Prostate gland (tissue), 2 donors: ENCODE data around the gene NFATC1. TPM values are rescaled to one million over a fixed set of nuclear protein-coding genes. Genes with fewer than 3 reads are reported as not detected.

Source experiments
- DNase-seq: peaks from one replicate; pipeline ENCODE4 v3.0.0-alpha.2; 2019; ENCODE audit warnings: low spot score
- H3K27ac ChIP-seq, 2 donors: fragments of 200-600 bp; sonication (generic); 2 replicates each; pipeline ENCODE4 v1.5.1; 2017 to 2019
- H3K27me3 ChIP-seq: fragments of 200-600 bp; sonication (generic); replicated peaks from 2 replicates; pipeline ENCODE4 v1.5.1; 2019; ENCODE audit not compliant: insufficient read depth
- H3K36me3 ChIP-seq, 2 donors: fragments of 200-600 bp; sonication (generic); 1 replicate in 1 of 2; 2 replicates in 1 of 2; pipeline versions ENCODE4 v1.5.1 to v1.8.1; 2017 to 2019
- H3K4me1 ChIP-seq: fragments of 200-600 bp; sonication (generic); replicated peaks from 2 replicates; pipeline ENCODE4 v1.5.1; 2019
- H3K4me3 ChIP-seq, 2 donors: fragments of 200-600 bp; sonication (generic); 2 replicates each; pipeline ENCODE4 v1.5.1; 2017 to 2019
- H3K9me3 ChIP-seq: fragments of 200-600 bp; sonication (generic); 2 replicates; pipeline ENCODE4 v1.5.1; 2017
- CTCF ChIP-seq, 4 experiments: fragments of 200-600 bp in 2 of 4; fragments of 450-650 bp in 2 of 4; sonication (generic) in 2 of 4; IDR thresholded peaks; 1 replicate in 3 of 4; 2 replicates in 1 of 4; pipeline ENCODE4 v1.5.1; 2016 to 2019; ENCODE audit warnings: antibody characterized with exemption in 4 of 4, mild to moderate bottlenecking in 2 of 4, moderate library complexity in 2 of 4
- POLR2A ChIP-seq: fragments of 450-650 bp; IDR thresholded peaks from one replicate; pipeline ENCODE4 v1.6.1; 2016; ENCODE audit warnings: antibody characterized with exemption, mild to moderate bottlenecking
- POLR2AphosphoS5 ChIP-seq: sonication (generic); formaldehyde crosslinking; IDR thresholded peaks from one replicate; pipeline ENCODE4 v1.6.1; 2017; ENCODE audit warnings: antibody characterized with exemption
- WGBS: methylation state at CpG from one replicate; pipeline ENCODE4 v1.1.5; 2018; 5-methylcytosine and 5-hydroxymethylcytosine counted together
- intact Hi-C: fragments of 100-400 bp; cut with DNase I; formaldehyde crosslinking; loops from one replicate; pipeline ENCODE4 v1.14.2; 2022
- total RNA-seq, 2 donors: library from RNA; depleted of rRNA; stranded (reverse); fragments of >200 nt; gene quantifications; one replicate each; pipeline ENCODE4 v1.1.0, GENCODE V29; 2016

NFATC1 gene
- total RNA-seq, 2 donors from 2014 or later, result 16.8 to 24.6 TPM

GRCh38 chr18:79518028-79518682 is 122.4 kb downstream of the NFATC1 start:
- no peak for DNase-seq
- WGBS, result 94% methylated on average over 22 of the region's 22 CpGs
- TF ChIP-seq POLR2A, result no peak
- no peak for TF ChIP-seq POLR2AphosphoS5
- TF ChIP-seq CTCF (IDR thresholded peaks at IDR 0.05), result no peak

GRCh38 chr18:79518683-79519128 is 123.0 kb downstream of the NFATC1 start:
- no peaks in the 10 kb centered on the region for H3K9me3 ChIP-seq
- TF ChIP-seq POLR2A, result no peak
- no peak for TF ChIP-seq POLR2AphosphoS5
- TF ChIP-seq CTCF (IDR thresholded peaks at IDR 0.05), result no peak
- H3K4me3 ChIP-seq, result no peak overlapping the region
- H3K36me3 ChIP-seq, result no peaks in the 10 kb centered on the region
- no peak overlapping the region for H3K27ac ChIP-seq
- H3K27me3 ChIP-seq, result no peaks in the 10 kb centered on the region
- WGBS, result 94% methylated on average over 14 of the region's 14 CpGs
- intact Hi-C loops, result no loop called here
- H3K4me1 ChIP-seq, result no peaks in the 10 kb centered on the region
- DNase-seq, result no peak

More at GRCh38 chr18:79518028-79518682, 122.4 kb downstream of the NFATC1 start:
- no peak overlapping the region for H3K4me3 ChIP-seq
- no peaks in the 10 kb centered on the region for H3K4me1 ChIP-seq
- H3K27ac ChIP-seq, result no peak overlapping the region
- H3K27me3 ChIP-seq, result no peaks in the 10 kb centered on the region
- intact Hi-C loops, result no loop called here
- no peaks in the 10 kb centered on the region for H3K9me3 ChIP-seq
- H3K36me3 ChIP-seq, result no peaks in the 10 kb centered on the region

- Histone ChIP-seq H3K36me3 (no peaks in the 10 kb centered on the region), H3K27ac (no peak overlapping the region), H3K4me1 (no peaks in the 10 kb centered on the region), H3K9me3 (no peaks in the 10 kb centered on the region), H3K27me3 (no peaks in the 10 kb centered on the region), H3K4me3 (no peak overlapping the region)
- intact Hi-C loops, result no loop called here
- 50% methylated on average over 37 of the region's 37 CpGs for WGBS
- DNase-seq, result no peak
- TF ChIP-seq POLR2A, result no peak
- TF ChIP-seq POLR2AphosphoS5, result no peak
- no peak for TF ChIP-seq CTCF (IDR thresholded peaks at IDR 0.05)
Measured at GRCh38 chr18:79519751-79520477, 124.2 kb downstream of the NFATC1 start.

GRCh38 chr18:79520478-79521390 is 125.0 kb downstream of the NFATC1 start:
- intact Hi-C loops, result no loop called here
- no peaks in the 10 kb centered on the region for H3K9me3 ChIP-seq
- DNase-seq, result no peak

More at GRCh38 chr18:79520478-79521390, 125.0 kb downstream of the NFATC1 start:
- no peaks in the 10 kb centered on the region for H3K4me1 ChIP-seq
- H3K27ac ChIP-seq, result no peak overlapping the region
- no peaks in the 10 kb centered on the region for H3K36me3 ChIP-seq
- no peak overlapping the region for H3K4me3 ChIP-seq
- WGBS, result 72% methylated on average over 8 of the region's 9 CpGs
- H3K27me3 ChIP-seq, result no peaks in the 10 kb centered on the region
- TF ChIP-seq POLR2A (no peak), CTCF (IDR thresholded peaks at IDR 0.05) (no peak), POLR2AphosphoS5 (no peak)
